HepG2 (cell line): ENCODE measurements around the gene OR1F1. TPM values are rescaled to one million over a fixed set of nuclear protein-coding genes. Genes with fewer than 3 reads are reported as not detected.

ENCODE experiments used
- ATF7 ChIP-seq, 2 experiments: fragments of 450-650 bp in 1 of 2; sonication (generic) in 1 of 2; formaldehyde crosslinking in 1 of 2; IDR thresholded peaks; 2 replicates each; pipeline versions ENCODE4 v1.4.0 to v1.6.1; 2016 to 2020; ENCODE audit warnings: antibody characterized with exemption in 1 of 2, mild to moderate bottlenecking in 1 of 2, missing genetic modification reagents in 1 of 2
- FOXP1 ChIP-seq, 2 experiments: fragments of 450-650 bp in 1 of 2; IDR thresholded peaks; 2 replicates each; pipeline ENCODE4 v1.6.1; 2017 to 2018; ENCODE audit warnings: antibody characterized with exemption in 1 of 2
- IKZF4 ChIP-seq: sonication (generic); formaldehyde crosslinking; IDR thresholded peaks from 2 replicates; pipeline ENCODE4 v1.5.1; 2020; ENCODE audit warnings: borderline replicate concordance, mild to moderate bottlenecking, low read depth, missing genetic modification reagents; ENCODE audit errors: not compliant biosample characterization
- IRF2 ChIP-seq: IDR thresholded peaks from 2 replicates; pipeline ENCODE4 v1.6.1; 2018; ENCODE audit warnings: missing genetic modification reagents, missing compliant biosample characterization
- KLF9 ChIP-seq: IDR thresholded peaks from 2 replicates; pipeline ENCODE4 v1.6.1; 2016; ENCODE audit warnings: low read depth
- MAF1 ChIP-seq: sonication (generic); formaldehyde crosslinking; IDR thresholded peaks from 2 replicates; pipeline ENCODE4 v1.5.0; 2020; ENCODE audit warnings: missing genetic modification reagents, borderline replicate concordance
- MAFK ChIP-seq, 2 experiments: IDR thresholded peaks in 1 of 2; conservative IDR thresholded peaks in 1 of 2; 2 replicates each; pipeline ENCODE4 v1.6.1; 2011; ENCODE audit warnings: improper control_type of control experiment in 2 of 2, low read length in 2 of 2
- MED1 ChIP-seq: sonication (generic); formaldehyde crosslinking; IDR thresholded peaks from 2 replicates; pipeline ENCODE4 v1.4.0; 2020; ENCODE audit warnings: missing genetic modification reagents
- RARA ChIP-seq: IDR thresholded peaks from 2 replicates; pipeline ENCODE4 v1.6.1; 2016; ENCODE audit warnings: missing genetic modification reagents, missing compliant biosample characterization
- RFXANK ChIP-seq: IDR thresholded peaks from 2 replicates; pipeline ENCODE4 v1.6.1; 2016
- SMAD9 ChIP-seq: sonication (generic); formaldehyde crosslinking; IDR thresholded peaks from 2 replicates; pipeline ENCODE4 v1.5.1; 2020; ENCODE audit warnings: mild to moderate bottlenecking, missing genetic modification reagents
- SNAPC4 ChIP-seq: sonication (generic); formaldehyde crosslinking; IDR thresholded peaks from 2 replicates; pipeline ENCODE4 v1.4.0; 2020; ENCODE audit warnings: mild to moderate bottlenecking, missing genetic modification reagents
- SP1 ChIP-seq, 2 experiments: fragments of 450-650 bp in 1 of 2; sonication (generic) in 1 of 2; formaldehyde crosslinking in 1 of 2; IDR thresholded peaks; 2 replicates each; pipeline versions ENCODE4 v1.4.0 to v1.6.1; 2016 to 2020; ENCODE audit warnings: missing genetic modification reagents in 1 of 2
- TERF1 ChIP-seq: sonication (generic); formaldehyde crosslinking; IDR thresholded peaks from 2 replicates; pipeline ENCODE4 v1.8.0; 2022; ENCODE audit warnings: mild to moderate bottlenecking, missing genetic modification reagents, moderate library complexity
- TOPORS ChIP-seq: sonication (generic); formaldehyde crosslinking; IDR thresholded peaks from 2 replicates; pipeline ENCODE4 v1.8.0; 2023; ENCODE audit warnings: mild to moderate bottlenecking, missing genetic modification reagents
- ZBTB38 ChIP-seq: sonication (generic); formaldehyde crosslinking; IDR thresholded peaks from 2 replicates; pipeline ENCODE4 v1.5.1; 2020; ENCODE audit warnings: mild to moderate bottlenecking, missing genetic modification reagents
- ZGPAT ChIP-seq: IDR thresholded peaks from 2 replicates; pipeline ENCODE4 v1.6.1; 2016; ENCODE audit warnings: mild to moderate bottlenecking
- ZNF234 ChIP-seq: sonication (generic); formaldehyde crosslinking; conservative IDR thresholded peaks from 2 replicates; pipeline ENCODE4 v1.5.1; 2020; ENCODE audit warnings: mild to moderate bottlenecking, missing genetic modification reagents
- ZNF496 ChIP-seq: sonication (generic); formaldehyde crosslinking; IDR thresholded peaks from 2 replicates; pipeline ENCODE4 v1.8.1; 2023; ENCODE audit warnings: mild to moderate bottlenecking, moderate library complexity, missing genetic modification reagents; ENCODE audit not compliant: insufficient replicate concordance
- ZNF501 ChIP-seq: sonication (generic); formaldehyde crosslinking; IDR thresholded peaks from 2 replicates; pipeline ENCODE4 v1.5.1; 2020; ENCODE audit warnings: mild to moderate bottlenecking, moderate library complexity, missing genetic modification reagents
- ZNF644 ChIP-seq: IDR thresholded peaks from 2 replicates; pipeline ENCODE4 v1.6.1; 2016; ENCODE audit warnings: low read depth
- ZNF782 ChIP-seq: sonication (generic); formaldehyde crosslinking; IDR thresholded peaks from 2 replicates; pipeline ENCODE4 v1.4.0; 2020; ENCODE audit warnings: missing genetic modification reagents, mild to moderate bottlenecking, borderline replicate concordance
- ZNF883 ChIP-seq: sonication (generic); formaldehyde crosslinking; IDR thresholded peaks from 2 replicates; pipeline ENCODE4 v1.5.1; 2020; ENCODE audit warnings: mild to moderate bottlenecking, missing genetic modification reagents; ENCODE audit errors: not compliant biosample characterization
- polyA plus RNA-seq, 8 experiments: library from polyadenylated mRNA; depleted of rRNA in 3 of 8; stranded (reverse) in 7 of 8; unstranded in 1 of 8; fragments of >200 nt; fragmentation: Illumina TruSeq in 4 of 8; extraction: Trizol in 4 of 8; gene quantifications; 2 replicates each; pipeline versions ENCODE4 v1.2.1 to v1.2.3, GENCODE V29; 2011 to 2016; ENCODE audit warnings: low read depth in 4 of 8, missing spikeins in 1 of 8, mixed read lengths in 1 of 8; ENCODE audit not compliant: insufficient read depth in 1 of 8
- total RNA-seq, 5 experiments: library from RNA; depleted of rRNA; stranded (reverse); fragments of >200 nt; fragmentation: Illumina TruSeq; extraction: Trizol; gene quantifications; 2 replicates each; pipeline ENCODE4 v1.2.3, GENCODE V29; 2016; ENCODE audit warnings: low read depth in 1 of 5

The OR1F1 gene
- total and polyA plus RNA-seq, 2 of the 13 experiments (the other 11 are each of a cell fraction or from before 2014, with no cell fraction given), result 0.90 TPM; not detected in 1

GRCh38 chr16:3152277-3152990 is 35.6 kb upstream of the OR1F1 start (continued):
- TF ChIP-seq ZNF496 (CRISPR knock-in tag), result no peak
- peak; percentile 44; the same call in 1 of the 2 replicates for TF ChIP-seq SMAD9
- TF ChIP-seq ZBTB38 (CRISPR knock-in tag), result peak; percentile 75
- no peak for TF ChIP-seq TERF1
- peak; percentile 58; the same call in 1 of the 2 replicates for TF ChIP-seq ZNF782 (CRISPR knock-in tag)
- no peak for TF ChIP-seq IKZF4 (CRISPR knock-in tag)
- peak; percentile 77 for TF ChIP-seq ZGPAT
- TF ChIP-seq ZNF234 (CRISPR knock-in tag), result peak; percentile 72; the same call in 1 of the 2 replicates
- TF ChIP-seq RARA (CRISPR knock-in tag), result no peak
- no peak for TF ChIP-seq ATF7 (IDR thresholded peaks at IDR 0.05)
- no peak for TF ChIP-seq ATF7 (CRISPR knock-in tag; IDR thresholded peaks at IDR 0.05)
- TF ChIP-seq FOXP1 (IDR thresholded peaks at IDR 0.05), result no peak
- no peak for TF ChIP-seq FOXP1 (CRISPR knock-in tag; IDR thresholded peaks at IDR 0.05)
- peak; percentile 51; the same call in 1 of the 2 replicates for TF ChIP-seq SNAPC4
- TF ChIP-seq KLF9 (CRISPR knock-in tag), result peak; percentile 67; the same call in 1 of the 2 replicates
- TF ChIP-seq TOPORS (CRISPR knock-in tag), result no peak
- peak; percentile 75 for TF ChIP-seq IRF2 (CRISPR knock-in tag)
- TF ChIP-seq RFXANK (CRISPR knock-in tag), result no peak
- TF ChIP-seq SP1 (IDR thresholded peaks at IDR 0.05), result no peak
- peak; percentile 52 for TF ChIP-seq SP1 (CRISPR knock-in tag; IDR thresholded peaks at IDR 0.05)
- TF ChIP-seq MED1 (CRISPR knock-in tag), result peak; percentile 79
- TF ChIP-seq ZNF644 (CRISPR knock-in tag), result peak; percentile 48; the same call in 1 of the 2 replicates
- peak; percentile 94 for TF ChIP-seq ZNF501 (CRISPR knock-in tag)
- peak; percentile 30 for TF ChIP-seq ZNF883 (CRISPR knock-in tag)
- TF ChIP-seq MAF1, result peak; percentile 98
- peak in 1 of 2 experiments; percentile 1; a peak in 1 of 4 replicates for TF ChIP-seq MAFK (conservative IDR thresholded peaks at IDR 0.05 in 1 of 2, IDR thresholded peaks at IDR 0.05 in 1 of 2; ENCODE audit: low read length in 2 of 2)
